GM12864 (cell line): ENCODE data around the gene PCNX2.

Experiments used
- DNase-seq: peaks from one replicate; pipeline ENCODE4 v3.0.0-alpha.2; 2011; ENCODE audit warnings: low read depth
- H3K4me3 ChIP-seq: 2 replicates; pipeline ENCODE4 v1.5.1; 2011; ENCODE audit warnings: mild to moderate bottlenecking, low read depth, low read length, control low read depth
- TF ChIP-seq, protein P1 (sequence below): IDR thresholded peaks from 2 replicates; pipeline ENCODE4 v1.5.1; 2011; ENCODE audit warnings: low read depth, mild to moderate bottlenecking, moderate library complexity, low read length, control low read depth, inconsistent platforms; ENCODE audit errors: missing control alignments

PCNX2 gene

DNA sequence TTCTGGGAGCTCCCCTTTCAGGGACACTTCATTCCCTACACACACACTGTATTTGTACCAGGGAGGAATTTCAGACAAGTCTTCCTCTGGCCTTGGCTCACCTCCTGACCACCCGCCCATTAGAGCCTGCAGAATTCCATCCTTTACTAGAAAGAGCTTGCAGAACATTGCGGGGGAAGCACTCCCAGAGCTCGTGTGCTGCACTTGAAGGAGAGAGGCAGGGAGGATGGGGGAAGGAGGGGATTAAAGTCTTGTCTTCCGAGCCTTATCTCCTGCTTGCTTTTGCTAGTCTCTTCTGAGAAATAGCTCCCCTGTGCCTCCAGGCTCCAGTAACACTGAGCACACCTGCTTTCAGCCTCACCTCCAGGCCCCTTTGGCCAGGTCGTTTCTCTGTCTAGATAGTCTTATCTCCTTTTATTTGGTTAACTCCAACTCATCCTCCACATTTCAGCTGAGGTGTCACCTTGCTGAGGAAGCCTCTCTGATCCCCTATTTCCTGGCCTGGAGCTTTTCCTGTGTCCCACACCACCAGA lies 62.0 kb downstream of the PCNX2 start:
- no peak for DNase-seq
- H3K4me3 ChIP-seq: no peak overlapping the region
- TF ChIP-seq, protein P1, sequence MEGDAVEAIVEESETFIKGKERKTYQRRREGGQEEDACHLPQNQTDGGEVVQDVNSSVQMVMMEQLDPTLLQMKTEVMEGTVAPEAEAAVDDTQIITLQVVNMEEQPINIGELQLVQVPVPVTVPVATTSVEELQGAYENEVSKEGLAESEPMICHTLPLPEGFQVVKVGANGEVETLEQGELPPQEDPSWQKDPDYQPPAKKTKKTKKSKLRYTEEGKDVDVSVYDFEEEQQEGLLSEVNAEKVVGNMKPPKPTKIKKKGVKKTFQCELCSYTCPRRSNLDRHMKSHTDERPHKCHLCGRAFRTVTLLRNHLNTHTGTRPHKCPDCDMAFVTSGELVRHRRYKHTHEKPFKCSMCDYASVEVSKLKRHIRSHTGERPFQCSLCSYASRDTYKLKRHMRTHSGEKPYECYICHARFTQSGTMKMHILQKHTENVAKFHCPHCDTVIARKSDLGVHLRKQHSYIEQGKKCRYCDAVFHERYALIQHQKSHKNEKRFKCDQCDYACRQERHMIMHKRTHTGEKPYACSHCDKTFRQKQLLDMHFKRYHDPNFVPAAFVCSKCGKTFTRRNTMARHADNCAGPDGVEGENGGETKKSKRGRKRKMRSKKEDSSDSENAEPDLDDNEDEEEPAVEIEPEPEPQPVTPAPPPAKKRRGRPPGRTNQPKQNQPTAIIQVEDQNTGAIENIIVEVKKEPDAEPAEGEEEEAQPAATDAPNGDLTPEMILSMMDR: no peak

- TF ChIP-seq, protein P1: no peak
- no peak for DNase-seq
- H3K4me3 ChIP-seq: no peak overlapping the region
Measured at GRCh38 chr1:233230011-233230410, 65.5 kb downstream of the PCNX2 start.

- TF ChIP-seq, protein P1: no peak
- H3K4me3 ChIP-seq: no peak overlapping the region
- DNase-seq: no peak
Measured at GRCh38 chr1:233229288-233229687, 66.2 kb downstream of the PCNX2 start.

DNA sequence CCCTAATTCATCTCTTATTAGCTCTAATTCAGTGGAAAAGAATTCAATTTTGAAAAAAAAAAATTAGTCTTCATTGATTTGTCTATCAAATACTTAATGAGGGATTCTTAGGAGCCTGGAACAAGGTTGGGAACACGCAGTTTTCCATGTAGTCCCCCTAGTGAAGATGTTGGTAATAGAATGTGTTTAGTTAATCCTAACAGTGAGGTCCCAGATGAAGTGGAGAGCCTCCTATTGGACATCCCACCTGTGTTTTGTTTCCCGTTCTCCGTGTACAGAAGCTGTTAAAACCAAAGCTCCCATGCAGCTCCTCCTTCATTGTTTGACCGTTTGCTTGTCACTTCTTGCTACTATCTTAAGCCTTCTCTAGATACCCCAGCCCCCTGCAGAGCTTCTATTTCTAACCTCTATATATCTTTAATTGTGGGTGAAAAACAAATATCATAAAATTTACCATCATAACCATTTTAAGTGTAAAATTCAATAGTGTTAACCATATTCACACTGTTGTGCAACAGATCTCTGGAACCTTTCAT lies 67.5 kb downstream of the PCNX2 start:
- H3K4me3 ChIP-seq: no peak overlapping the region
- TF ChIP-seq, protein P1: no peak
- DNase-seq: no peak

GRCh38 chr1:233224311-233224710 lies 71.2 kb downstream of the PCNX2 start:
- TF ChIP-seq, protein P1: no peak
- DNase-seq: no peak

GRCh38 chr1:233217832-233218231 lies 77.7 kb downstream of the PCNX2 start:
- DNase-seq: no peak
- no peak overlapping the region for H3K4me3 ChIP-seq
- TF ChIP-seq, protein P1: no peak

More at GRCh38 chr1:233224311-233224710, 71.2 kb downstream of the PCNX2 start:
- H3K4me3 ChIP-seq: no peak overlapping the region

GRCh38 chr1:233216009-233216408 lies 79.5 kb downstream of the PCNX2 start:
- H3K4me3 ChIP-seq: no peak overlapping the region
- no peak for DNase-seq
- TF ChIP-seq, protein P1: no peak
